Testis (tissue), 3 donors: ENCODE data around the gene FUT4. TPM values are rescaled to one million over a fixed set of nuclear protein-coding genes. Genes with fewer than 3 reads are reported as not detected.
"Not testable (repeated sequence)": the region's sequence is repeated elsewhere in the genome, so short reads cannot be mapped to it uniquely, and the experiment has no call there.

Experiments used
- DNase-seq: peaks from one replicate; pipeline ENCODE4 v3.0.0-alpha.2; 2019
- H3K27ac ChIP-seq, 2 donors: fragments of 200-600 bp; sonication (generic); one replicate each; pipeline ENCODE4 v1.5.1; 2019
- H3K27me3 ChIP-seq: fragments of 200-600 bp; sonication (generic); one replicate; pipeline ENCODE4 v1.5.1; 2019
- H3K36me3 ChIP-seq: fragments of 200-600 bp; sonication (generic); one replicate; pipeline ENCODE4 v1.5.1; 2017; ENCODE audit warnings: low read depth; ENCODE audit errors: missing control alignments
- H3K4me1 ChIP-seq: fragments of 200-600 bp; sonication (generic); one replicate; pipeline ENCODE4 v1.5.1; 2019
- H3K4me3 ChIP-seq, 2 donors: fragments of 200-600 bp; sonication (generic); one replicate each; pipeline ENCODE4 v1.5.1; 2017 to 2019
- H3K9me3 ChIP-seq: fragments of 200-600 bp; sonication (generic); one replicate; pipeline ENCODE4 v1.5.1; 2017
- POLR2A ChIP-seq: fragments of 450-650 bp; IDR thresholded peaks from one replicate; pipeline ENCODE4 v1.6.1; 2017; ENCODE audit warnings: antibody characterized with exemption, mild to moderate bottlenecking, moderate library complexity
- WGBS, 2 donors: methylation state at CpG; one replicate each; pipeline ENCODE4 v1.1.5; 2018; 5-methylcytosine and 5-hydroxymethylcytosine counted together
- intact Hi-C: fragments of 100-400 bp; cut with DNase I; formaldehyde crosslinking; loops from one replicate; pipeline ENCODE4 v1.15.1; 2023; ENCODE audit warnings: low total_unique reads
- polyA plus RNA-seq: library from polyadenylated mRNA; stranded (reverse); fragments of 350-450 nt; fragmentation: Illumina TruSeq; extraction: RNeasy Lipid Tissue Mini Kit (QIAGEN cat#74804); gene quantifications from one replicate; pipeline ENCODE4 v1.2.3, GENCODE V29; 2014; ENCODE audit warnings: low read depth, low replicate concordance; ENCODE audit not compliant: insufficient read depth
- total RNA-seq, 2 donors: library from RNA; depleted of rRNA; stranded (reverse); fragments of >200 nt; gene quantifications; one replicate each; pipeline ENCODE4 v1.2.3, GENCODE V29; 2016
- TF ChIP-seq, protein P1 (sequence below), 3 experiments: fragments of 450-650 bp in 2 of 3; fragments of 200-600 bp in 1 of 3; sonication (generic) in 1 of 3; IDR thresholded peaks; one replicate each; pipeline ENCODE4 v1.5.1; 2016 to 2019; ENCODE audit warnings: antibody characterized with exemption in 3 of 3, mild to moderate bottlenecking in 2 of 3, moderate library complexity in 1 of 3

Gene FUT4
- total and polyA plus RNA-seq, 3 donors from 2014 or later = 3.8 to 5.9 (median 5.1) TPM

DNA sequence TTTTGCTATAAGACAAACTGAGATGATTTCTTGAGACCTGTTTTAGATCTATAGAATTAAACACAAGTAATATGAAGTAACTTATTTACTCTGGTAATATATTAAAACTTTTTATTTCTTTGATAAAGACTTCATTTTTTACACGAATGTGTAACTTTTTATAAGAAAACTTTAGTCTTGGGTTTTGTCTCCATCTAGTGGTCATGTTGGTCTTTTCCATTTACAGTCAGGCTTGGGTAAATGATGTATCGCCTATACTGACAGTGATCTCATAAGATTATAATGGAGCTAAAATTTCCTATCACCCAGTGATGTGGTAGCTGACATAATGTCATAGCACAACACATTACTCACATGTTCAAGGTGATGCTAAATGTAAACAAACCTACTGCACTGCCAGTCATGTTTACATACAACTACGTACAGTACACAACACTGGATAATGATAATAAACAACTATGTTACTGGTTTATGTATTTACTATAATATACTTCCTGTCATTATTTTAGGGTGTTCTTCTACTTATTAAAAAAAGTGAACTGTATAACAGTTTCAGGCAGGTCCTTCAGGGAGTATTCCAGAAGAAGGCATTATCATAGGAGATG is 38.9 kb upstream of the FUT4 start:
- 12 to 25% methylated on average over 3 of the region's 3 CpGs for WGBS, 2 donors
- intact Hi-C loops = no loop called here
- TF ChIP-seq POLR2A = no peak
- TF ChIP-seq, protein P1, sequence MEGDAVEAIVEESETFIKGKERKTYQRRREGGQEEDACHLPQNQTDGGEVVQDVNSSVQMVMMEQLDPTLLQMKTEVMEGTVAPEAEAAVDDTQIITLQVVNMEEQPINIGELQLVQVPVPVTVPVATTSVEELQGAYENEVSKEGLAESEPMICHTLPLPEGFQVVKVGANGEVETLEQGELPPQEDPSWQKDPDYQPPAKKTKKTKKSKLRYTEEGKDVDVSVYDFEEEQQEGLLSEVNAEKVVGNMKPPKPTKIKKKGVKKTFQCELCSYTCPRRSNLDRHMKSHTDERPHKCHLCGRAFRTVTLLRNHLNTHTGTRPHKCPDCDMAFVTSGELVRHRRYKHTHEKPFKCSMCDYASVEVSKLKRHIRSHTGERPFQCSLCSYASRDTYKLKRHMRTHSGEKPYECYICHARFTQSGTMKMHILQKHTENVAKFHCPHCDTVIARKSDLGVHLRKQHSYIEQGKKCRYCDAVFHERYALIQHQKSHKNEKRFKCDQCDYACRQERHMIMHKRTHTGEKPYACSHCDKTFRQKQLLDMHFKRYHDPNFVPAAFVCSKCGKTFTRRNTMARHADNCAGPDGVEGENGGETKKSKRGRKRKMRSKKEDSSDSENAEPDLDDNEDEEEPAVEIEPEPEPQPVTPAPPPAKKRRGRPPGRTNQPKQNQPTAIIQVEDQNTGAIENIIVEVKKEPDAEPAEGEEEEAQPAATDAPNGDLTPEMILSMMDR (IDR thresholded peaks at IDR 0.05) = peak; percentile 53 to 67 (median 57)

DNA sequence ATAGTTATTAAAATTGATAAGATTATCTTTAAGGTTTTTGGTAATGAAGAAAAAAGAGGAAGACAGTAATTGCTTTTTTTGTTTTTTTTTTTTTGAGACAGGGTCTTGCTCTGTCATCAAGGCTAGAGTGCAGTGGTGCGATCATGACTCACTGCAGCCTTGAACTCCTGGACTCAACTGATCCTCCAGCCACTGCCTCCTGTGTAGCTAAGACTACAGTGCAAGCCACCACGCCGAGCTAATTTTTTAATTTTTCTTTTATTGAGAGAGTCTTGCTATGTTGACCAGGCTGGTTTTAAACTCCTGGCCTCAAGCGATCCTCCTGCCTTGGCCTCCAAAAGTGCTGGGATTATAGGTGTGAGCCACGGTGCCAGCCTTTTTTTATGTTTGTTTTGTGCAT is 37.2 kb upstream of the FUT4 start:
- DNase-seq, H3K9me3 ChIP-seq, H3K4me1 ChIP-seq, H3K27ac ChIP-seq, intact Hi-C loops, H3K4me3 ChIP-seq, H3K36me3 ChIP-seq, H3K27me3 ChIP-seq: not testable (repeated sequence)
- WGBS, 2 donors = 81 to 88% methylated on average over 5 of the region's 5 CpGs

More for the DNA sequence above, 38.9 kb upstream of the FUT4 start:
- no peaks in the 10 kb centered on the region for H3K9me3 ChIP-seq
- H3K36me3 ChIP-seq = no peaks in the 10 kb centered on the region
- H3K4me1 ChIP-seq = no peaks in the 10 kb centered on the region
- no peak overlapping the region for H3K4me3 ChIP-seq
- H3K27ac ChIP-seq = no peak overlapping the region
- H3K27me3 ChIP-seq = no peaks in the 10 kb centered on the region
- no peak for DNase-seq

DNA sequence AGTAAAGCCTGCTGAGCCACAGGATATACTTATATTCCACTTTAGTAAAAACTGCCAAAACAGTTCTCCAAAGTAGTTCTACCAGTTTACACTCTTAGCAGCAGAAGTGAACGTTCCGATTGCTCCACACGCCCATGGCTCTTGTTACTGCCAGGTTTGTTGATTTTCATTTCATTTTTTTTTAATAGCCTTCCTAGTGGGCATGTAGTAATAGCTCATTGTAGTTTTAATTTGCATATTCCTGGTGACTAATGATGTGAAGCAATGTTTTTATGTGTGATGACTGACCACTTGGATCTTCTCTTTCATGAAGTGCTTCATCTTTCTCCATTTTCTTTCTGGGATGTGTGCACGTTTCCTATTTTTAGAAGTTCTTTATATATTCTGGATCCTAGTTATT is 36.2 kb upstream of the FUT4 start:
- no peak for TF ChIP-seq POLR2A
- TF ChIP-seq, protein P1 (IDR thresholded peaks at IDR 0.05) = no peak
- no peaks in the 10 kb centered on the region for H3K36me3 ChIP-seq
- DNase-seq = no peak
- 71% methylated on average over 4 of the region's 4 CpGs for WGBS, 2 donors
- intact Hi-C loops = no loop called here
- H3K27me3 ChIP-seq = no peaks in the 10 kb centered on the region
- no peaks in the 10 kb centered on the region for H3K4me1 ChIP-seq
- H3K9me3 ChIP-seq = no peaks in the 10 kb centered on the region
- H3K27ac ChIP-seq = no peak overlapping the region
- no peak overlapping the region for H3K4me3 ChIP-seq

DNA sequence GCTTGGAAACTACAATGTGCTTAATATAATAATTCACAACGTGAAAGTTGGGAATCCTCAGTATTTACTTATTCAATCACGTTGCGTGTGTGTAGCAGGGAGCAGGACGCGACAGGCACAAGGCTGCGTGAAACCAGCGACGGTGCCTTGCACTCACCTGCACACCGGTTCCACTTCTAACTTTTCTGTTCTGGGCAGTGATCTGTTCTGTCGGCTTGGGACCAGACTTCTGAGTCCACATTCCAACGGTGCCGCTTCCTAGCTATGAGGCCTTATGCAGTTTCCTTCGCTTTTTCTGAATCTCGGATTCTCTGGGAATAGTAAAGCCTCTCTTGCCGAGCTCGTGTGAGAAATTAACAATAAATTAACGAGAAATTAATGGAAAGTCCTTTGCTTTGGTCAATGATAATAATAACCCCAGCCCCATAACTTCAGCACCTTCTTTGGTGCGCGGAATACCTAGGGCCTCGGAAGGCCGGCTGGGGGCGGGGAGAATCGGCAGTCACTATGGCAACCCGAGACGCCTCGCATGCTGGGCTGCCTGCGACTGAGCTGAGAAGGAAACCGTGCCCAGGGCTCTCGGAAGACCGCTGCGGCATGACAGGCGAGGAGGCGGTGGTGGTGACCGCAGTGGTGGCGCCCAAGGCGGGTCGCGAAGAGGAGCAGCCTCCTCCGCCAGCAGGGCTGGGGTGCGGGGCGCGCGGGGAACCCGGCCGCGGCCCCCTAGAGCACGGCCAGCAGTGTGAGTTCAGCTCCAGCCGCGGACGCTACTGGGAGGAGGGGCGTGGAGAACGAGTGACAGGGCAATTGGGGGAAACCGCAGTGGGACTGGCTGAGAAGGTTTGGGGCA is 31.6 kb upstream of the FUT4 start, which contains the start of gene C11orf97:
TSS of gene C11orf97 (plus strand) at position 530 of the 850 bp plus-strand sequence. CDS start at position 598, 68 bp downstream.
- H3K4me3 ChIP-seq = peak within 1 kb of the TSS; percentile 58 to 68
- H3K9me3 ChIP-seq = no peaks in the 10 kb centered on the region
- peak; percentile 83 for DNase-seq
- no peak within 1 kb of the TSS for H3K27ac ChIP-seq
- no peaks in the 10 kb centered on the region for H3K27me3 ChIP-seq
- H3K4me1 ChIP-seq = no peaks in the 10 kb centered on the region
- intact Hi-C loops = no loop called here
- no peaks in the 10 kb centered on the region for H3K36me3 ChIP-seq
- WGBS, 2 donors = 12 to 24% methylated on average over 22 to 53 of the region's 53 CpGs
- TF ChIP-seq, protein P1 (IDR thresholded peaks at IDR 0.05) = no peak
- no peak for TF ChIP-seq POLR2A

DNA sequence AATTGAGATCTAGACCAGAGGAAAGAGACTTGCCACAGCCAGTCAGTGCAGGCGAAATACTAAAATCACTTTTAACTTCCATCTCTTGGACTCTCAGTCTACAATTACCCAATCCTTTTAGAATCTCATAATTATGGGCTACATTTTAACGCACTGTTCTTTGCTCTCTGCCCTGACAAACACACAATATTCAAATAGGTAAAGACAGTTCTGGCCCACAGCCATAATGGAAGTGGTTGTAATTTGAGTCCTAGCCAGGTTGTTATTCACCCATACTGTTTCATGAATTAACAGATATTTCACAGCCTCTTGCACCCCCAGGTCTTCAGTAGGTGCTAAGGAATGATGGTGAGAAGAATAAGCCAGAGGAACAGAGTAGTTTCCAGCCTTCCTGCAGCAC is 30.6 kb upstream of the FUT4 start:
- Histone ChIP-seq H3K36me3 (no peaks in the 10 kb centered on the region), H3K27ac (no peak overlapping the region), H3K9me3 (no peaks in the 10 kb centered on the region), H3K4me1 (no peaks in the 10 kb centered on the region), H3K27me3 (no peaks in the 10 kb centered on the region), H3K4me3 (no peak overlapping the region)
- TF ChIP-seq, protein P1 (IDR thresholded peaks at IDR 0.05) = no peak
- TF ChIP-seq POLR2A = no peak
- DNase-seq = no peak
- 42 to 46% methylated on average over 2 of the region's 2 CpGs for WGBS, 2 donors
- intact Hi-C loops = no loop called here
